ENCODE measurements around the gene RNF149.

GRCh38 chr2:101249826-101250225 lies 58.7 kb downstream of the RNF149 start:
- TF ChIP-seq CTCF (IDR thresholded peaks at IDR 0.05; ENCODE audit: extremely low read depth in 1 of 2, insufficient read depth in 1 of 2, low read depth in 1 of 2, low read length in 2 of 2) (no peak), MAX (IDR thresholded peaks at IDR 0.05; ENCODE audit: insufficient read depth, insufficient read length) (no peak), POLR2A (IDR thresholded peaks at IDR 0.05; ENCODE audit: low read depth, low read length) (no peak), EZH2 (IDR thresholded peaks at IDR 0.05; ENCODE audit: borderline replicate concordance, low read depth, low read length, severe bottlenecking) (no peak)

All from endothelial cell of umbilical vein (primary cell).